GM19324 (cell line): Measurements from ENCODE around the gene FAM13A.

Experiments
- ATAC-seq: cut with Tn5 transposase; IDR thresholded peaks from one replicate; pipeline ENCODE4 v1.9.1; 2021; ENCODE audit warnings: mild to moderate bottlenecking, moderate library complexity; ENCODE audit not compliant: unreplicated experiment, low FRiP score

The FAM13A gene

DNA sequence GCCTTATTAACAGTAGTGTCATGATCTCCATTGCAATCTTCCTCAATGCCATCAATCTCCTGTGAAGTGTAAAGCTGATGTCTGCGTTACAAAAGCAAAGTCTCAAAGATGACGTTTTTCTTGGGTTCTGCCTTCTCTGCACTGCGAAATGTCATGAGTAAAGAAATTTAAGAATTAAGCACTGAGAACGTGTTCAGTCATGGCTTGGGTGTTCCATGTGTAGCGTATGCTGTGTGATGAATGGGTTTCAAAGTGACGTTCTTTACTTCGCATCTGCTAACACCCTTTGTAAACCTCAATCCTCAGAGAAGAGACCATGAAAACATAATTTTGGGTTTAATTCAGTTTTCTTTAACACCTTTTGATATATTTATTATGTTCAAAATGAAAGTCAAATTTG is 360.4 kb downstream of the FAM13A start:
- ATAC-seq = no peak

DNA sequence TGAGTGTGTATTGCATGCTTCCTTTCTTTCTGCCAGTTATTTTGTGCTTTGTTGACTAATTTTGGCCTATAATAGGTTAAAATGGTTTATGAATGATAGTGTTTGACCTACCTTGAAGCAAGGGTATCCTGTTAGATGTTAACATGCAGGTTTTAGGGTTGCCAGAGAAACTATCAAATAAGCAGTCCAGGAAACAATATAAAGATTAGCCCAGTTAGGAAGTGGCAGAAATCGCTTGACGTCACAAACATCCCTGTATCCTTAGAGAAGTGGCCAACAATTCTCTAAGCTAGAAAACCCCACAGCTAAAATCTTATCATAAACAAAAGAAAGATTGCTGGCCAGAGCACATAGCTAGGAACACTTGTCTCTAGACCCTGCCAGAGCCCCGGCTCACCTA is 363.2 kb downstream of the FAM13A start:
- ATAC-seq = no peak

DNA sequence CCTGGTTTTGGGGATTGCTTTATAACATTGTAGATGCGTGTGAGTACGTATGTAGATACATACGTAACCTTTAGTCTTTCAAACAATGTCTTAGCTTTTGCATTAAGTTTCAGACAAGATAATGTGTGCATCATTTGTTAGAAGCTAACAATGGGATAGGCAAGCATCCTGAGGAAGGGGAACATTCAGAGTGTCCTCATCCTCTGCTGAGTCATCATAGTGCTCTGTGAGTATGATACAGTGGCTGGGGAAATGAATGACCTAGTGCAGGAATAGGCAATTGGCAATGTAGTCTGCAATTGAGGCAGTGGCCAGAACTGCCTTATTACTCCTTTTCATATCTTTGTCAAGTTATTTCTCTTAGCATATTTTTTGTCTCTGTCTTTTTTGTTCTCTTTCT is 366.6 kb downstream of the FAM13A start:
- no peak for ATAC-seq

DNA sequence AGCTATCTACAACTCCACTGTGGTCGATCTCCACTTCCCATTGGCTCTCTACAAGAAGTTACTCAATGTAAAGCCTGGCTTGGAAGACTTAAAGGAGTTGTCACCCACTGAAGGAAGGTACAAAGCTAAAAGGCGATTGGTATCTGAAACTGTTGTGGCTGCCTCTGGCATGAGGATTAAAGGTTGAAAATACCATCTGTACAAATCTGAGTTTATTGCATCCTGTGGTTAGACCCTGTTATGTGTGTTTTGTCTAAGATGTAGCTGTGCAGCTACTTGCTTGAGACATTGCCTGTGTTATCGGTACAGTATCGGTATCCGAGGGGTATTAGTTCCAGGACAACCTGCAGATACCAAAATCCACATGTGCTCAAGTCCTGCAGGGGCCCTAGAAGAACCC is 375.8 kb downstream of the FAM13A start:
- ATAC-seq = no peak
